ENCODE data around the gene PIAS2.

The PIAS2 gene

DNA sequence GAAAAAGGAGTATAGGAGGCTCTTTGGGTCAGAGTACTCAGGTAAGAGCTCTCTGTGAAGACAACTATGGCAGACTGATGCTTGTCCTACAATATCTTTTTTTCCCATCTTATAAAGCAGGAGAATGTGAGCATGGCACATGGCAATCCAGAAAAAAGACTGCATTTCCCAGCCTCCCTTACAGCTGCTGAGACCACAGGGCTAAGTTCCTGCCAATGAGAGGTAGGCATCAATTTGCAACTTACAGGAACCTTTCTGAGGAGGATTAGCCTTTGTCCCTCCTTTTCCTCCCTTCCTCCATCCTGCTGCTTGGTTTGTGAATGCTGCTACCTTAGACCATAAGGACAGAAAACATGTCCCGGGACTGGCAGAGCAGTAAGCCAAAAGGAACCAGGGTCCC is 122.7 kb downstream of the PIAS2 start:
- H3K4me3 ChIP-seq (ENCODE audit: low read depth, low read length), result no peak overlapping the region
- TF ChIP-seq, protein P1, sequence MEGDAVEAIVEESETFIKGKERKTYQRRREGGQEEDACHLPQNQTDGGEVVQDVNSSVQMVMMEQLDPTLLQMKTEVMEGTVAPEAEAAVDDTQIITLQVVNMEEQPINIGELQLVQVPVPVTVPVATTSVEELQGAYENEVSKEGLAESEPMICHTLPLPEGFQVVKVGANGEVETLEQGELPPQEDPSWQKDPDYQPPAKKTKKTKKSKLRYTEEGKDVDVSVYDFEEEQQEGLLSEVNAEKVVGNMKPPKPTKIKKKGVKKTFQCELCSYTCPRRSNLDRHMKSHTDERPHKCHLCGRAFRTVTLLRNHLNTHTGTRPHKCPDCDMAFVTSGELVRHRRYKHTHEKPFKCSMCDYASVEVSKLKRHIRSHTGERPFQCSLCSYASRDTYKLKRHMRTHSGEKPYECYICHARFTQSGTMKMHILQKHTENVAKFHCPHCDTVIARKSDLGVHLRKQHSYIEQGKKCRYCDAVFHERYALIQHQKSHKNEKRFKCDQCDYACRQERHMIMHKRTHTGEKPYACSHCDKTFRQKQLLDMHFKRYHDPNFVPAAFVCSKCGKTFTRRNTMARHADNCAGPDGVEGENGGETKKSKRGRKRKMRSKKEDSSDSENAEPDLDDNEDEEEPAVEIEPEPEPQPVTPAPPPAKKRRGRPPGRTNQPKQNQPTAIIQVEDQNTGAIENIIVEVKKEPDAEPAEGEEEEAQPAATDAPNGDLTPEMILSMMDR (IDR thresholded peaks at IDR 0.05; ENCODE audit: low read depth, low read length), result no peak

DNA sequence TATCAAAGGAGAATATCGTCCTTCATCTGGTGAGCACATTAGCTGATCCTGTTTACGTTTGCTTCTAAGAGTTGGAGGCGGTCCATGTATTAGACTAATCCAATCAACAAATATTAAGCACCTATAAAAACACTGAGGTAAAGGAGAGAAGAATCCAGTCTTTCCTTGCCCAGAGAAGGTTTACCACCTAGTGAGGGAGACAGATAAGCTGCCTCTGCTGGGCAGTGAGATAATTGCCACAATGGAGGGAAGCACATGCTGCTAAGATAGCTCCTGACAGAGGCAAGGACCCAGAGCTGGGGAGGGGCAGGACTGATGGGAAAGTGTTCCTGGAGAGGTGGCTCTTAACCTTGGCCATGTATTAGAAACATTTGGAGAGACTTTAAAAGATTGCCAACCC is 123.7 kb downstream of the PIAS2 start:
- TF ChIP-seq, protein P1 (IDR thresholded peaks at IDR 0.05; ENCODE audit: low read depth, low read length), result no peak
- H3K4me3 ChIP-seq (ENCODE audit: low read depth, low read length), result no peak overlapping the region

DNA sequence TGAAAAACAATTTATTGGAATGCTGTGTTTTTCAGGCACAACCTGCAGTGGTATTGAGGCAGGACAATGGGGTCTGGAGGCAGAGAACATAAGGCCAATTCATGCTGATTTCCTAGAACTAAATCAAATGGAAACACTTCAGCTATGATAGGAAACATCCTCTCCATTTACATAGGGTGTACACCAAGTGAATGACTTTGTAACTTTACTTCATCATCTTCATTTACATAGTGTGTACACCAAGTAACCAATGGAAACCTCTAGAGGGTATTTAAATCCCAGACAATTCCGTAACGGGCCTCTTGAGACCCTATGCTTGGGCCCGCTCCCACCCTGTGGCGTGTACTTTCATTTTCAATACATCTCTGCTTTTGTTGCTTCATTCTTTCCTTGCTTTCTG is 128.2 kb downstream of the PIAS2 start:
- H3K4me3 ChIP-seq (ENCODE audit: low read depth, low read length), result no peak overlapping the region
- TF ChIP-seq, protein P1 (IDR thresholded peaks at IDR 0.05; ENCODE audit: low read depth, low read length), result no peak

DNA sequence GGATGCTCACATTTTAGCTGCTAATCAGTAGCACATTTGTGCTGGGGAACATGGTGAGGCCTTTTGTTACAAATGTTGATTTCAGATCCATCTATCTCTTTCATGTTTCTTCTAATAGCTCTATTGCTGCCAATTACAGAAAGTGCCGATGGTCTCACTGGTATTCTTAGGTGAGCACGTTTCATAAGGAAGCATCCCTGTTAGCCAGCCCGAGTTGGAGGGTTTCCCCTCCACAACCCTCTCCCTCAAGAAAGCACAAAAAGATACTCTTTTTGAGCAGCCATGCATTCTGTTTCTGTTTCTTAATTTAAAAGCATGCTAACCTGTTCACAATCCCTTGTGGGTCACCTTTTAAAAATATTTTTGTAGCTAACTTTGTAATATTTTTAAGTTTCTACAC is 129.6 kb downstream of the PIAS2 start:
- TF ChIP-seq, protein P1 (IDR thresholded peaks at IDR 0.05; ENCODE audit: low read depth, low read length), result no peak
- H3K4me3 ChIP-seq (ENCODE audit: low read depth, low read length), result no peak overlapping the region

DNA sequence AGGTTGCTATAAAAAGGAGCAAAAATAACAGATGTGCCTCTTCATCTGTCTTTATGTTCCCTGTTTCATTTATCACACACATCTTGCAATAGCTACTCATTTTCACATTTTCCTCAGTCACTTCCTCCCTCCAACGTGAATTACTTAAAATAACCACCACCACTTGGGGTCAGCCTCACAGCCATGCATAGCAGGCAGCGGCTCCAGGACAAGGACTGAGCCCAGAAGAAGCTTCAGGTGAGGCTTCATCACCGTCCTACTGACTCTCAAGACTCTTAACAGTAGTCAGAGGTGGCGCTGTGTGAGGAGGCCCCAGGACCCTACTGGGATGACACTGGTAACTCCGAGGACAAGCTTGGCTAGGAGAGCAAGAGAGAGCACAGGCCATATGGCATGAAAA is 144.9 kb downstream of the PIAS2 start:
- TF ChIP-seq, protein P1 (IDR thresholded peaks at IDR 0.05; ENCODE audit: low read depth, low read length), result no peak
- H3K4me3 ChIP-seq (ENCODE audit: low read depth, low read length), result no peak overlapping the region

DNA sequence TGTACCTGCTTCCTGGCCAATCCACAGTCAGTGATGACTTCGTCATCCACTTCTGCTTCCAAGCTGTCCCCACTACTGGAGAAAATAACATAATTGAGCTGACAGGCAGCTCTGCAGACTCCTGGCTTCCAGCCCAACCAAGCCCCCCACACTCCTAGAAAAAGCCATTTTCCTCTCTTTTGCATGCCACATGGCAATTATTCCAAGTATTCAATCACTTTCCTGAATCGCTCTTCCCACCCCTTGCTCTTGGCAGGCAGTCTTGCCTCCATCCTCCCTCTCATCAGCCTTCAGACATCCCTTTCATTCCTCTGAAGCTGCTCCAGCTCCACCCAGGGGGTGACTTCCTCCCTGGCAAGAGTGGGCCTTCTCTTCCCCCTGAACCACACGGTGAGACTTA is 146.2 kb downstream of the PIAS2 start:
- TF ChIP-seq, protein P1 (IDR thresholded peaks at IDR 0.05; ENCODE audit: low read depth, low read length), result no peak
- no peak overlapping the region for H3K4me3 ChIP-seq (ENCODE audit: low read depth, low read length)

DNA sequence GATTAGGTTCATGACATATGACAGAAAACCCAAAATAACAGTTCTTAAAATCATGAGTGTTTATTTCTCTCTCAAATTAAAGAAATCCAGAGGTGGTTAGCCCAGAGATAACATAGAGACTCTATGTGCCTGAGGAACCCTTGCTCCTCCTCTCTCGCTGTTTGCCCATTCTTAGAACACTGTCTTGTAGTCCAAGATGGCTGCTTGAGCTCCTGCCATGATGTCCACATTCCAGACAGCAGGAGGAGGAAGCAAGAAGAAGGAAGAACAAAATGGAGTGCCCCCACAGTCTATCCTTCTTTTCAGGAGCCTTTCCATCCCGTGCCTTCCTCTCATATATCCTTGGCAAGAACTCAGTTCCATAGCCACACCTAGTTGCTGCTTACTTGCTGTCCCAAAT is 146.6 kb downstream of the PIAS2 start:
- no peak overlapping the region for H3K4me3 ChIP-seq (ENCODE audit: low read depth, low read length)
- TF ChIP-seq, protein P1 (IDR thresholded peaks at IDR 0.05; ENCODE audit: low read depth, low read length), result no peak
